ENCODE data around the gene EBPL. TPM values are rescaled to one million over a fixed set of nuclear protein-coding genes. Genes with fewer than 3 reads are reported as not detected.

EBPL gene
- total and polyA plus RNA-seq, 2 donors = 24.1 to 69.4 TPM

DNA sequence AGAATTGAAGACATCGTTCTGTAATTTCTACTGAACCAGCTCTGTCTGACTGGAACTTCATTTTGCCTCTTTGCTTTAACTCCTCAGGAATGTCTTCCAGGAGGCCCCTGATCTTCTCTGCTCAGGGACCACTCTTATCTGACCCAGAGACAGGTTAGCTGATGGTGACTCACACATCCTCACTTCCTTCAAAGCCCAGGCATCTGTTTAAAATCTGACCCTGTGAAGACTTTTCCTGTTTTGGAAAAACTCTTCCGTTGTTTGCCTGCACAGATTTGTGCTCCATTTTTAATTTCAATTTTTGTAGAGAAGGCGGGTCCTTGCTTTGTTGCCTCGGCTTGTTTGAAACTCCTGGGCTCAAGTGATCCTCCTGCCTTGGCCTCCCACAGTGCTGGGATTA lies 61.3 kb downstream of the EBPL start:
- no peak overlapping the region for H3K27ac ChIP-seq (ENCODE audit: low read depth in 1 of 2, low read length in 1 of 2)
- H3K4me3 ChIP-seq (ENCODE audit: low read length in 2 of 2) = no peak overlapping the region
- peaks cover 11 to 20% of the 10 kb centered on the region in 2 donors for H3K4me1 ChIP-seq (ENCODE audit: control insufficient read depth in 2 of 2, insufficient read depth in 2 of 2, low read length in 2 of 2)

DNA sequence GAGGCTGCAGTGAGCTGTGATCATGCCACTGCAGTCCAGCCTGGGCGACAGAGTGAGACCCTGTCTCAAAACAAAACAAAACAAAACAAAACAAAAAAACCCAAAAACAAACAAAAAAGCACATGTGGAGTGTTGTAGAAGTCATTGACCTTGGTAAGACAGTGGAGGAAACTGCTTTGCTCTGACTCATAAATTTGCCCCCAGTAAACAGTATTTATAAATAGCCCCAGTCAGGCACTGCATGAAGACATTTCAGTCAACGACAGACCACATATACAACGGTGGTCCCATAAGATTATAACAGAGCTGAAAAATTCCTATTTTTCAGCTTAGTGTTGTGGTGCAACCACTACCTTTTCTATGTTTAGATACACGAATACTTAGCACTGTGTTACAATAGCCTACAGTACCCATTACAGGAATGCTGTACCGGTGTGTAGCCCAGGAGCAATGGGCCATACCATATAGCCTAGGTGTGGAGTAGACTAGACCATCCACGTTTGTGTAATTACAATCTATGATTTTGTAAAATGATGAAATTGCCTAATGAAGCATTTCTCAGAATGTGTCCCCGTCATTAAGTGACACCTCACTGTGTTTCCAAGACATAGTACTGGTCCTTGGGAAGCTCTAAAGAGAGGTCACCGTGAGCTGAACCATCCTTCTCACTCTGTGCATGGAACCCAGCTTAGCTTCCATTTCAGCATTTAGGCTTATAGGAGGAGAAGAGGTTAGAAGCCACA lies 61.9 kb downstream of the EBPL start:
- DNase-seq (ENCODE audit: low read depth in 6 of 9, low spot score in 9 of 9) = no peak
- H3K4me1 ChIP-seq (ENCODE audit: control insufficient read depth in 2 of 2, insufficient read depth in 2 of 2, low read length in 2 of 2) = peaks cover 11 to 15% of the 10 kb centered on the region in 2 donors
- H3K36me3 ChIP-seq (ENCODE audit: control insufficient read depth in 2 of 2, insufficient read depth in 2 of 2, low read length in 1 of 2) = peaks cover 6 to 7% of the 10 kb centered on the region in 2 donors
- no peak overlapping the region for H3K27ac ChIP-seq (ENCODE audit: low read depth in 1 of 2, low read length in 1 of 2)
- WGBS = 78% methylated on average over 8 of the region's 8 CpGs
- H3K27me3 ChIP-seq (ENCODE audit: control insufficient read depth in 2 of 2, insufficient read depth in 1 of 2, low read length in 1 of 2) = no peaks in the 10 kb centered on the region
- peak overlapping the region in 1 of 2 donors; percentile 52 for H3K4me3 ChIP-seq (ENCODE audit: low read length in 2 of 2)
- no peaks in the 10 kb centered on the region for H3K9me3 ChIP-seq (ENCODE audit: control insufficient read depth in 2 of 2, insufficient read depth in 1 of 2, low read length in 1 of 2)

More for the DNA sequence above, 61.3 kb downstream of the EBPL start:
- Histone ChIP-seq H3K27me3 (ENCODE audit: control insufficient read depth in 2 of 2, insufficient read depth in 1 of 2, low read length in 1 of 2) (no peaks in the 10 kb centered on the region), H3K9me3 (ENCODE audit: control insufficient read depth in 2 of 2, insufficient read depth in 1 of 2, low read length in 1 of 2) (no peaks in the 10 kb centered on the region), H3K36me3 (ENCODE audit: control insufficient read depth in 2 of 2, insufficient read depth in 2 of 2, low read length in 1 of 2) (peaks cover 7 to 9% of the 10 kb centered on the region in 2 donors)
- no peak for DNase-seq (ENCODE audit: low read depth in 6 of 9, low spot score in 9 of 9)
- WGBS = 93% methylated on average over 4 of the region's 4 CpGs

DNA sequence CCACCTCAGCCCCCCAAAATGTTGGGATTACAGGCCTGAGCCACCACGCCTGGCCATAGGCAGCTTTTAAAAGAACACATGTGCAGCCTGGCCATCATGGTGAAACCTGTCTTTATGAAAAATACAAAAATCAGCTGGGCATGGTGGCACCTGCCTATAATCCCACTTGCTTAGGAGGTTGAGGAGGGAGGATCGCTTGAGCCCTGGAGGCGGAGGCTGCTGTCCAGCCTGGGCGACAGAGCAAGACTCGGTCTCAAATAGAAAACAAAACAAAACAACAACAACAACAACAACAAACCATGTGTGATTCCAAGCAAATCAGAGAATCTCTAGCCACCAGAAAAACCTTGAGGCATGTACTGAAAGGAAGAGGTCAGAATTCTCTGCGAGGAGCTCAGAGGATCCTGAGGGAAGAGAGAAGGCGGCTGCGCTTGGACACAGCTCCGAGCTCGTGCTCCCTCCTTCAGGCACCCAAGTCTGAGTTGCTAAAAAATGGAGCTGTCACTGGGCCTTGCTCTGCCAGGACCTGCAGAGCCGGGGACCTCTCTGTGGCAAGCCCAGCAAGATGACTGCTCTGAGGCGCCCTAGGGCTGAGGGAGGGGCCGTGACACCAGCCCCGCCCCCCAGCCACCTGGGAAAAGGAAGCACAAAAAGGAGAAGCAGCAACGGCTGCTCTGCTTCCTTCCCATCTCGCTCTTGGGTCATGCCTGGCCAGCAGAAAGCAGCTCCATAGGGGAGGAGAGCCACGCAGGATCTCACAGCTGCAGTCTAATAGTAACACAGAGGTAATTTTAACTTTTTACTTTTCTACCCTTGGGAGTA lies 63.2 kb downstream of the EBPL start, which contains the start of gene ARL11:
Gene ARL11, plus strand, starts transcription at position 677 of the 822 bp plus-strand sequence. CDS start 1,941 bp downstream, outside the sequence.
- DNase-seq (ENCODE audit: low read depth in 6 of 9, low spot score in 9 of 9) = peak in 8 of 9 donors; percentile 37 to 85 (median 67)
- H3K4me3 ChIP-seq (ENCODE audit: low read length in 2 of 2) = peak within 1 kb of the TSS; percentile 52 to 60
- peak within 1 kb of the TSS; percentile 45 to 52 for H3K27ac ChIP-seq (ENCODE audit: low read depth in 1 of 2, low read length in 1 of 2)
- no peaks in the 10 kb centered on the region for H3K9me3 ChIP-seq (ENCODE audit: control insufficient read depth in 2 of 2, insufficient read depth in 1 of 2, low read length in 1 of 2)
- H3K4me1 ChIP-seq (ENCODE audit: control insufficient read depth in 2 of 2, insufficient read depth in 2 of 2, low read length in 2 of 2) = peaks cover 11 to 15% of the 10 kb centered on the region in 2 donors
- WGBS = 34% methylated on average over 17 of the region's 17 CpGs
- H3K36me3 ChIP-seq (ENCODE audit: control insufficient read depth in 2 of 2, insufficient read depth in 2 of 2, low read length in 1 of 2) = peaks cover 6 to 7% of the 10 kb centered on the region in 2 donors
- no peaks in the 10 kb centered on the region for H3K27me3 ChIP-seq (ENCODE audit: control insufficient read depth in 2 of 2, insufficient read depth in 1 of 2, low read length in 1 of 2)

DNA sequence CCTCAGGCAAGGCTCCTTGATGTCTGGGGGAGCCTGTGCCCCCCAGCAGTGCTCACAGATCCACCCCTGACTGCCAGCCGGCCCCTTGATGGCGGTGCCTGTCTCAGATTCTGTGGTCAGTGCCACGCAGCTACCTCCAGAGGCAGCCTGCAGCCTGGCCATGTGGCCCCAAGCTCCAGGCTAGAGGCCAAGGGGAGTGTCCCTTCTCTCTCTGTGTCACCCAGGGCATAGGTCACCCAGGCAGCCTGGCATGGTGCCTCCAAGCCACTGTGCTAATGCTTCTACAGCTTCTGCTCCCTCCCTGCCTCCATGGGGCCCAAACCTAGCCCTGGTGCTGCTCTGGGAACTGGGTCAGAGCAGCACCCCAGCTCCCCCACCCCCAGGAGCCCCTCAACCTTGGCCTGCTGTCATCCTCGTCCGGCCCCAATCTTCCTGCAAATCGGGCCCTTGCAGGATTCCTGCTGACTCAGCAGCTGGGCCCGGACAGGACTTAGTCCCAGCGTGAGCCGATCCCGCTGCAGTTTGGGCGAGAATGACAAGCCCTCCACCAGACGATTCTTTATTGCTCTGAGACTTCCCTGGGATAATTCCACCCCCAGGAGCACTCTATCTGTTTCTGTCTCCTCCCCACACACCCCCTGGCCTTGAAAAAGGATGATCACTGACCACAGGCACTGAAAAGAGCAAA lies 65.8 kb downstream of the EBPL start:
- WGBS = 93% methylated on average over 12 of the region's 12 CpGs
- H3K36me3 ChIP-seq (ENCODE audit: control insufficient read depth in 2 of 2, insufficient read depth in 2 of 2, low read length in 1 of 2) = peaks cover under 1 to 2% of the 10 kb centered on the region in 2 donors
- no peaks in the 10 kb centered on the region for H3K9me3 ChIP-seq (ENCODE audit: control insufficient read depth in 2 of 2, insufficient read depth in 1 of 2, low read length in 1 of 2)
- H3K27me3 ChIP-seq (ENCODE audit: control insufficient read depth in 2 of 2, insufficient read depth in 1 of 2, low read length in 1 of 2) = no peaks in the 10 kb centered on the region
- H3K4me3 ChIP-seq (ENCODE audit: low read length in 2 of 2) = no peak overlapping the region
- H3K27ac ChIP-seq (ENCODE audit: low read depth in 1 of 2, low read length in 1 of 2) = no peak overlapping the region
- DNase-seq (ENCODE audit: low read depth in 6 of 9, low spot score in 9 of 9) = no peak
- peaks cover 11 to 15% of the 10 kb centered on the region in 2 donors for H3K4me1 ChIP-seq (ENCODE audit: control insufficient read depth in 2 of 2, insufficient read depth in 2 of 2, low read length in 2 of 2)

DNA sequence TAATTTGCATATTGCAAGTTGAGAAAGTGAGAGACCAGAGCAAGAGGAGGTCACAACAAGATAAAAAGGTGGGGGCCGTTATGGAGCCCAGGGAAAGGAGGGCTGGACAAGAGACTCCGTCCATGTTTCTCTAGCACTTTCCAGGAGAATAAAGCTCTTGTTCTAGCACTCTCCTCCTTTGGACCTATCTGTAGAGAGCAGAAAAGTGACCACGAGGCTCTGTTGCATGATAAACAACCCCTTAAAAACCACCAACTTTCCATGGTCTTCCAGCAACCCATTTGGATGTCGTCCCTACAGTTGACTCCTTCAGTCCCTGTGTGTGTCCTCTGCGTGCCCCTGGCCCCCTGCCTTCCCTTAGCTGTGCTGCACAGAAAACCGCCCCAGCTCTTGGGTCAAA lies 67.1 kb downstream of the EBPL start:
- H3K4me1 ChIP-seq (ENCODE audit: control insufficient read depth in 2 of 2, insufficient read depth in 2 of 2, low read length in 2 of 2) = peaks cover 7 to 25% of the 10 kb centered on the region in 2 donors
- 94% methylated on average over 6 of the region's 6 CpGs for WGBS
- DNase-seq (ENCODE audit: low read depth in 6 of 9, low spot score in 9 of 9) = no peak

DNA sequence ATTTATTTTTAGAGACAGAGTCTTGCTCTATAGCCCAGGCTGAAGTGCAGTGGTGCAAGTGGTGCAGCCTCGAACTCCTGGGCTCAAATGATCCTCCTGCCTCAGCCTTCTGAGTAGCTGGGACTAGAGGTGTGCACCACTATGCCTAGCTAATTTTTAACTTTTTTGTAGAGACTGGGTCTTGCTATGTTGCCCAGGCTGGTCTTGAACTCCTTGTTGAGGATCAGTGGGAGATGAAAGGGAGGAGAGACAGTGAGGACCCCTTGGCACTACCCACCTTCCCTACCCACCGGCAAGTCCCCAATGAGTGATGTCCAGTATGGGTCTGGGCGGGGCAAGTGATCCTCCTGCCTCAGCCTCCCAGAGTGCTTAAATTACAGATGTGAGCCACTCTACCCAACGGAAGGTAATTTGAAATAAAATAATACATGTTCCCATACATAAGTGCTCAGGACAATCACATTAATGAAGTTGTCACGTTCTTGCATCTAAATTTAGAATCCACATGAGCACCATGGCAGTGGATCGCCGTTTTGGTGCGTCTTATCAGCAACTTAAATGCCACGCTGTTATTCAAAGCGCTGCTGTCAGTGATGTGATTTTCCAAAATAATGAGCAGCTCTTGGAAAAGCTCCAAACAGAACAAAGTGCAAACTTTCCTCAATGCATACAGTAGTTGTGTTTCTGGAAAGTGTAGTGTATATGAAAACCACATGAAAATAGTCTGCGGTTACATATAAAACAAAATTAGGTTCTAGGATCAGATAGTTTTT lies 68.9 kb downstream of the EBPL start:
- Histone ChIP-seq H3K9me3 (ENCODE audit: control insufficient read depth in 2 of 2, insufficient read depth in 1 of 2, low read length in 1 of 2) (no peaks in the 10 kb centered on the region), H3K4me1 (ENCODE audit: control insufficient read depth in 2 of 2, insufficient read depth in 2 of 2, low read length in 2 of 2) (peaks cover 0 to 25% of the 10 kb centered on the region in 2 donors), H3K36me3 (ENCODE audit: control insufficient read depth in 2 of 2, insufficient read depth in 2 of 2, low read length in 1 of 2) (no peaks in the 10 kb centered on the region), H3K4me3 (ENCODE audit: low read length in 2 of 2) (no peak overlapping the region), H3K27ac (ENCODE audit: low read depth in 1 of 2, low read length in 1 of 2) (no peak overlapping the region), H3K27me3 (ENCODE audit: control insufficient read depth in 2 of 2, insufficient read depth in 1 of 2, low read length in 1 of 2) (no peaks in the 10 kb centered on the region)
- 85% methylated on average over 11 of the region's 11 CpGs for WGBS
- DNase-seq (ENCODE audit: low read depth in 6 of 9, low spot score in 9 of 9) = no peak

More for the DNA sequence above, 67.1 kb downstream of the EBPL start:
- no peak overlapping the region for H3K4me3 ChIP-seq (ENCODE audit: low read length in 2 of 2)
- H3K27ac ChIP-seq (ENCODE audit: low read depth in 1 of 2, low read length in 1 of 2) = no peak overlapping the region
- no peaks in the 10 kb centered on the region for H3K9me3 ChIP-seq (ENCODE audit: control insufficient read depth in 2 of 2, insufficient read depth in 1 of 2, low read length in 1 of 2)
- no peaks in the 10 kb centered on the region for H3K36me3 ChIP-seq (ENCODE audit: control insufficient read depth in 2 of 2, insufficient read depth in 2 of 2, low read length in 1 of 2)
- no peaks in the 10 kb centered on the region for H3K27me3 ChIP-seq (ENCODE audit: control insufficient read depth in 2 of 2, insufficient read depth in 1 of 2, low read length in 1 of 2)

DNA sequence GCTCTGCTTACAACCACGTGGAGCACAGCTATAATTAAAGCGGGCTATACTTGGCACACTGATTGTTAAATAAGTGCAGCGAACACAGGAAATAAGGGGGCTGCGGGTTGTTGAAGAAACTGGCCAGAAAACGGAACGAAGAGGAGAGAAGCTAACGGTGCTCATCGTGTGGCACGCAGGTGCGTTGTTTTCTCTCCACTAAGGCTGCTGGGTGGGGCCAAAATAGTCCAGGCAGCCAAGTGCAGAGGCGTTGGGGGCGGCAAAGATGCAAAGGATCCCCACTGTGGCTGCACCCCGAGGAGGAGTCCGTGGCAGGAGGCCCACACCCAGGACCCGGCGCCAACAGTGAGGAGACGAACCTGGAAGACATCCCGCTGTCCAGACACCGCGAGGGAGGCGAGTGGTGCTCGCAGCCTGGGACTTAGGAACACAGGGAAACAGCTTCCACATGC lies 71.1 kb downstream of the EBPL start:
- no peaks in the 10 kb centered on the region for H3K27me3 ChIP-seq (ENCODE audit: control insufficient read depth in 2 of 2, insufficient read depth in 1 of 2, low read length in 1 of 2)
- H3K27ac ChIP-seq (ENCODE audit: low read depth in 1 of 2, low read length in 1 of 2) = peak overlapping the region; percentile 36 to 65
- H3K9me3 ChIP-seq (ENCODE audit: control insufficient read depth in 2 of 2, insufficient read depth in 1 of 2, low read length in 1 of 2) = no peaks in the 10 kb centered on the region
- DNase-seq (ENCODE audit: low read depth in 6 of 9, low spot score in 9 of 9) = peak in 3 of 9 donors; percentile 28 to 51 (median 48)
- 53% methylated on average over 22 of the region's 22 CpGs for WGBS
- H3K4me3 ChIP-seq (ENCODE audit: low read length in 2 of 2) = peak overlapping the region; percentile 1 to 29
- H3K36me3 ChIP-seq (ENCODE audit: control insufficient read depth in 2 of 2, insufficient read depth in 2 of 2, low read length in 1 of 2) = no peaks in the 10 kb centered on the region
- peaks cover 0 to 28% of the 10 kb centered on the region in 2 donors for H3K4me1 ChIP-seq (ENCODE audit: control insufficient read depth in 2 of 2, insufficient read depth in 2 of 2, low read length in 2 of 2)

DNA sequence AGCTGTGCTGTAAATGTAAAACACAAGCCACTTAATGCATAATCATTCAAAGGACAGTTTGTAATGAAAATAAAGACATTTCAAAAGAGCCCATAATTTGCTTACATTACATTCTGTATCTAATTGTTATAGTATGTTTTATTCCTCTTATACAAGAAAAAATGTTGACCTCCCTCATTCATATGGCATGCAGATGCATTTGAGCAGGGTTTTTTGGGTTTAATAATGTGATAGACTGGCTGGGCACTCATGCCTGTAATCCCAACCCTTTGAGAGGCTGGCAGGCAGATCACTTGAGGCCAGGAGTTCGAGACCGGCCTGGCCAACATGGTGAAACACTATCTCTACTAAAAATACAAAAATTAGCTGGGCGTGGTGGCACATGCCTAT lies 74.6 kb downstream of the EBPL start:
- Histone ChIP-seq H3K36me3 (ENCODE audit: control insufficient read depth in 2 of 2, insufficient read depth in 2 of 2, low read length in 1 of 2) (no peaks in the 10 kb centered on the region), H3K9me3 (ENCODE audit: control insufficient read depth in 2 of 2, insufficient read depth in 1 of 2, low read length in 1 of 2) (no peaks in the 10 kb centered on the region), H3K27ac (ENCODE audit: low read depth in 1 of 2, low read length in 1 of 2) (peak overlapping the region in 1 of 2 donors; percentile 28), H3K4me3 (ENCODE audit: low read length in 2 of 2) (no peak overlapping the region), H3K27me3 (ENCODE audit: control insufficient read depth in 2 of 2, insufficient read depth in 1 of 2, low read length in 1 of 2) (no peaks in the 10 kb centered on the region), H3K4me1 (ENCODE audit: control insufficient read depth in 2 of 2, insufficient read depth in 2 of 2, low read length in 2 of 2) (peaks cover 0 to 28% of the 10 kb centered on the region in 2 donors)
- DNase-seq (ENCODE audit: low read depth in 6 of 9, low spot score in 9 of 9) = no peak
- WGBS = 93% methylated on average over 3 of the region's 3 CpGs

All from thymus (tissue), 11 donors.